A673 (cell line): ENCODE results near the gene AREG. TPM values are rescaled to one million over a fixed set of nuclear protein-coding genes. Genes with fewer than 3 reads are reported as not detected.

Experiments used
- BruUV-seq: library from RNA; stranded (reverse); fragments of 400-500 nt; replicated peaks from 2 replicates; lab custom pipeline; 2021; lab: Mats Ljungman, UMichigan
- CTCF ChIA-PET: fragments of 300-600 bp; sonication (Branson Sonifier 250); formaldehyde crosslinking; loops from one replicate; lab custom pipeline; 2022; ENCODE audit warnings: antibody characterized with exemption; lab: Charles Lee
- POLR2A ChIA-PET: fragments of 300-600 bp; sonication (Branson Sonifier 250); formaldehyde crosslinking; loops from one replicate; lab custom pipeline; 2022; ENCODE audit warnings: antibody characterized with exemption; ENCODE audit not compliant: low non-redundant PET; lab: Charles Lee
- DNase-seq: peaks from one replicate; pipeline ENCODE4 v3.0.0-alpha.2; 2015; ENCODE audit warnings: low spot score
- H3K27ac ChIP-seq: fragments of 200-600 bp; sonication (generic); 2 replicates; pipeline ENCODE4 v1.5.1; 2016; ENCODE audit warnings: mixed run types, low read depth, mild to moderate bottlenecking, mixed read lengths, antibody characterized with exemption, low read length; ENCODE audit not compliant: poor library complexity, severe bottlenecking
- H3K27me3 ChIP-seq: fragments of 200-600 bp; sonication (generic); replicated peaks from 2 replicates; pipeline ENCODE4 v1.6.1; 2017; ENCODE audit warnings: mixed run types, low read depth, mild to moderate bottlenecking, mixed read lengths, antibody characterized with exemption, low read length; ENCODE audit not compliant: insufficient read depth, poor library complexity
- H3K36me3 ChIP-seq: fragments of 200-600 bp; sonication (generic); 2 replicates; pipeline ENCODE4 v1.6.1; 2016; ENCODE audit warnings: mixed run types, mild to moderate bottlenecking, mixed read lengths, antibody characterized with exemption, low read length; ENCODE audit not compliant: insufficient read depth, poor library complexity, severe bottlenecking
- H3K4me1 ChIP-seq: fragments of 200-600 bp; sonication (generic); 2 replicates; pipeline ENCODE4 v1.6.1; 2017; ENCODE audit warnings: mixed run types, mild to moderate bottlenecking, mixed read lengths, antibody characterized with exemption, low read length; ENCODE audit not compliant: insufficient read depth, poor library complexity, severe bottlenecking
- H3K4me3 ChIP-seq: fragments of 200-600 bp; sonication (generic); 2 replicates; pipeline ENCODE4 v1.5.1; 2016; ENCODE audit warnings: low read depth, mixed run types, mild to moderate bottlenecking, mixed read lengths, low read length; ENCODE audit not compliant: poor library complexity, severe bottlenecking
- H3K9me3 ChIP-seq: fragments of 200-600 bp; sonication (generic); 2 replicates; pipeline ENCODE4 v1.6.1; 2016; ENCODE audit warnings: mixed run types, low read depth, mild to moderate bottlenecking, mixed read lengths, antibody characterized with exemption, low read length; ENCODE audit not compliant: poor library complexity, severe bottlenecking
- CTCF ChIP-seq: fragments of 300-800, 200-600 bp; sonication (generic); conservative IDR thresholded peaks from 2 replicates; pipeline ENCODE4 v1.5.1; 2017; ENCODE audit warnings: low read depth, mild to moderate bottlenecking, antibody characterized with exemption, low read length, moderate library complexity, mixed read lengths
- EZH2 ChIP-seq: fragments of 200-600 bp; sonication (generic); IDR thresholded peaks from 2 replicates; pipeline ENCODE4 v1.6.1; 2017; ENCODE audit warnings: borderline replicate concordance, low read depth, mild to moderate bottlenecking, mixed read lengths, antibody characterized with exemption, low read length; ENCODE audit not compliant: poor library complexity, severe bottlenecking
- intact Hi-C: fragments of 100-400 bp; cut with micrococcal nuclease; formaldehyde crosslinking; loops from one replicate; pipeline ENCODE4 v1.10.0; 2022; ENCODE audit not compliant: unreplicated experiment
- total RNA-seq: library from RNA; stranded (reverse); gene quantifications from 2 replicates; pipeline ENCODE4 v1.2.3, GENCODE V29; 2021

Gene AREG
- total RNA-seq, 1 experiment from 2014 or later = not detected

- CTCF ChIA-PET = no interaction called here
- intact Hi-C loops = no loop called here
- no peak overlapping the region for H3K4me3 ChIP-seq
- H3K27ac ChIP-seq = no peak overlapping the region
- DNase-seq = no peak
- no peaks in the 10 kb centered on the region for H3K36me3 ChIP-seq
- no peaks in the 10 kb centered on the region for H3K9me3 ChIP-seq
- H3K4me1 ChIP-seq = no peaks in the 10 kb centered on the region
- POLR2A ChIA-PET = no interaction called here
- no peak for TF ChIP-seq CTCF
- TF ChIP-seq EZH2 = no peak
- H3K27me3 ChIP-seq = no peaks in the 10 kb centered on the region
- no TSS peak for BruUV-seq
Observed at GRCh38 chr4:74431113-74431826, 13.7 kb upstream of the AREG start.

GRCh38 chr4:74433043-74433442 lies 11.9 kb upstream of the AREG start:
- POLR2A ChIA-PET = no interaction called here

GRCh38 chr4:74433541-74434172 lies 11.3 kb upstream of the AREG start:
- intact Hi-C loops = no loop called here
- DNase-seq = no peak
- Histone ChIP-seq H3K27ac (no peak overlapping the region), H3K4me3 (no peak overlapping the region), H3K4me1 (no peaks in the 10 kb centered on the region), H3K27me3 (no peaks in the 10 kb centered on the region), H3K36me3 (no peaks in the 10 kb centered on the region), H3K9me3 (no peaks in the 10 kb centered on the region)
- TF ChIP-seq CTCF (no peak), EZH2 (no peak)
- BruUV-seq = no TSS peak
- POLR2A ChIA-PET = no interaction called here
- CTCF ChIA-PET = no interaction called here

More at GRCh38 chr4:74433043-74433442, 11.9 kb upstream of the AREG start:
- CTCF ChIA-PET = no interaction called here
- Histone ChIP-seq H3K27me3 (no peaks in the 10 kb centered on the region), H3K4me1 (no peaks in the 10 kb centered on the region), H3K9me3 (no peaks in the 10 kb centered on the region), H3K27ac (no peak overlapping the region), H3K4me3 (no peak overlapping the region), H3K36me3 (no peaks in the 10 kb centered on the region)
- TF ChIP-seq CTCF = no peak
- TF ChIP-seq EZH2 = no peak
- BruUV-seq = no TSS peak
- DNase-seq = no peak
- intact Hi-C loops = no loop called here
